ENCODE measurements around the gene CFAP97D1. TPM values are rescaled to one million over a fixed set of nuclear protein-coding genes. Genes with fewer than 3 reads are reported as not detected.

Gene CFAP97D1
- total RNA-seq, 3 donors from 2014 or later (not counting 1 experiment from before 2014, with no cell fraction given): not detected

GRCh38 chr17:43822570-43823190 lies 42.4 kb downstream of the CFAP97D1 start:
- Histone ChIP-seq H3K27ac (ENCODE audit: low read length) (no peak overlapping the region), H3K36me3 (ENCODE audit: control insufficient read depth, insufficient read depth, low read length) (no peaks in the 10 kb centered on the region), H3K27me3 (ENCODE audit: control insufficient read depth, insufficient read depth, low read length) (no peaks in the 10 kb centered on the region), H3K4me1 (ENCODE audit: control insufficient read depth, insufficient read depth, low read length) (no peaks in the 10 kb centered on the region), H3K9me3 (ENCODE audit: control insufficient read depth, insufficient read depth, low read length) (no peaks in the 10 kb centered on the region), H3K4me3 (ENCODE audit: low read length) (no peak overlapping the region)
- Mint-ChIP-seq H3K4me3 (no peak overlapping the region), H3K27me3 (ENCODE audit: low read depth in 2 of 2) (peaks cover 3 to 13% of the 10 kb centered on the region in 2 donors), H3K36me3 (no peaks in the 10 kb centered on the region), H3K9me3 (no peaks in the 10 kb centered on the region), H3K4me1 (no peaks in the 10 kb centered on the region), H3K27ac (no peak overlapping the region)
- 96% methylated on average over 3 of the region's 5 CpGs for WGBS (ENCODE audit: insufficient coverage)
- TF ChIP-seq CTCF (IDR thresholded peaks at IDR 0.05): no peak
- intact Hi-C loops (cut with micrococcal nuclease): no loop called here
- ATAC-seq (no peak), DNase-seq (no peak)

GRCh38 chr17:43823350-43824084 lies 43.3 kb downstream of the CFAP97D1 start:
- H3K36me3 Mint-ChIP-seq: no peaks in the 10 kb centered on the region
- Histone ChIP-seq H3K4me3 (ENCODE audit: low read length) (no peak overlapping the region), H3K27me3 (ENCODE audit: control insufficient read depth, insufficient read depth, low read length) (no peaks in the 10 kb centered on the region), H3K27ac (ENCODE audit: low read length) (no peak overlapping the region), H3K4me1 (ENCODE audit: control insufficient read depth, insufficient read depth, low read length) (no peaks in the 10 kb centered on the region), H3K9me3 (ENCODE audit: control insufficient read depth, insufficient read depth, low read length) (no peaks in the 10 kb centered on the region), H3K36me3 (ENCODE audit: control insufficient read depth, insufficient read depth, low read length) (no peaks in the 10 kb centered on the region)
- peaks cover 3 to 13% of the 10 kb centered on the region in 2 donors for H3K27me3 Mint-ChIP-seq (ENCODE audit: low read depth in 2 of 2)
- H3K27ac Mint-ChIP-seq: no peak overlapping the region
- intact Hi-C loops (cut with micrococcal nuclease): no loop called here
- DNase-seq: no peak
- no peaks in the 10 kb centered on the region for H3K9me3 Mint-ChIP-seq
- TF ChIP-seq CTCF (IDR thresholded peaks at IDR 0.05): no peak
- WGBS (ENCODE audit: insufficient coverage): 82% methylated on average over 6 of the region's 10 CpGs
- H3K4me3 Mint-ChIP-seq: no peak overlapping the region
- no peak for ATAC-seq
- no peaks in the 10 kb centered on the region for H3K4me1 Mint-ChIP-seq

- no peak overlapping the region for H3K27ac ChIP-seq (ENCODE audit: low read length)
- H3K9me3 ChIP-seq (ENCODE audit: control insufficient read depth, insufficient read depth, low read length): no peaks in the 10 kb centered on the region
- Mint-ChIP-seq H3K27ac (no peak overlapping the region), H3K9me3 (no peaks in the 10 kb centered on the region), H3K36me3 (no peaks in the 10 kb centered on the region), H3K27me3 (ENCODE audit: low read depth in 2 of 2) (peaks cover 3 to 14% of the 10 kb centered on the region in 2 donors), H3K4me3 (no peak overlapping the region), H3K4me1 (no peaks in the 10 kb centered on the region)
- no peaks in the 10 kb centered on the region for H3K4me1 ChIP-seq (ENCODE audit: control insufficient read depth, insufficient read depth, low read length)
- H3K27me3 ChIP-seq (ENCODE audit: control insufficient read depth, insufficient read depth, low read length): no peaks in the 10 kb centered on the region
- WGBS (ENCODE audit: insufficient coverage): 90% methylated on average over 12 of the region's 12 CpGs
- intact Hi-C loops (cut with micrococcal nuclease): no loop called here
- no peak for TF ChIP-seq CTCF (IDR thresholded peaks at IDR 0.05)
- DNase-seq (no peak), ATAC-seq (no peak)
- H3K4me3 ChIP-seq (ENCODE audit: low read length): no peak overlapping the region
- H3K36me3 ChIP-seq (ENCODE audit: control insufficient read depth, insufficient read depth, low read length): no peaks in the 10 kb centered on the region
Observed at GRCh38 chr17:43825567-43825966, 45.3 kb downstream of the CFAP97D1 start.
